ENCODE data around the gene ADAT3.
A peak's percentile ranks its signal among the peaks of the same experiment; 100 is the strongest.

Gene ADAT3

GRCh38 chr19:1936916-1937610 lies 31.9 kb downstream of the ADAT3 start:
- no peak for DNase-seq (ENCODE audit: low read depth in 2 of 2)

- DNase-seq (ENCODE audit: low read depth in 2 of 2) = no peak
Observed at GRCh38 chr19:1938071-1938470, 32.9 kb downstream of the ADAT3 start.

GRCh38 chr19:1941146-1942077 lies 36.2 kb downstream of the ADAT3 start, which contains the start of gene CSNK1G2:
Gene CSNK1G2 (plus strand): TSS chr19:1941172. CDS start chr19:1969773, 28,601 bp downstream.
- no peak for DNase-seq (ENCODE audit: low read depth in 2 of 2)

- DNase-seq (ENCODE audit: low read depth in 2 of 2) = peak in 1 of 2 experiments; percentile 14
Observed at GRCh38 chr19:1942078-1942933, 37.1 kb downstream of the ADAT3 start.

DNA sequence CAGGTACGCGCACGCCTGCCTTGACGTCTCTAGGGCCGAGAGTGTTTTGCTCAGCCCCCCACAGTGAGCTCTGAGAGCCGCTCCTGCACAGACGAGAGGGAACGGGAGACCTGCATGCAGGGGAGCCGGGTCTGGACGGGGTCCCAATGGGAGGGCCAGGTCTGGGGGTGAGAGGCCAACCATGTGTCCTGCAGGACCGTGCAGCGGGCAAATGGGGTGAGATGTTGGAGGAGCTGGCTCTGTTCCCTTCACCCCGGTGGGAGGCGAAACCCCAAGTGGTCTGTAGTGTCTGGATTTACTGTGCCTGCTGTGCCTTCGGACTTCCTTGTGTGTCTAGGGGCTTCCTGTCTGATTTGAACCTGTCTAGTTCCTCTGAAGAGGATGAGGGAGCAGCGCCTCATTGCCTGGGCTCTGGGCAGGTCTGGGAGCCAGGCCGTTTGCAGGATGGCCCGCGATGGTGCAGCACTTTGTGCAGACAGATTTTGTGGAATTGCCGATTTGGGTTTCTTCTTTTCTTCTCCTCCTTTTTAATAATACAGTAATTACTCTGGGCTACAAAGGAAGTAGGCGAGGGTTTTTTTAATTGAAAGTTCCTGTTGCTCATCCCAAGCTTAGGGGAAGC lies 37.8 kb downstream of the ADAT3 start:
- no peak for DNase-seq (ENCODE audit: low read depth in 2 of 2)

- no peak for DNase-seq (ENCODE audit: low read depth in 2 of 2)
Observed at GRCh38 chr19:1943661-1944087, 38.5 kb downstream of the ADAT3 start.

GRCh38 chr19:1944088-1944915 lies 39.1 kb downstream of the ADAT3 start:
- DNase-seq (ENCODE audit: low read depth in 2 of 2) = no peak

- no peak for DNase-seq (ENCODE audit: low read depth in 2 of 2)
Observed at GRCh38 chr19:1944916-1945561, 39.8 kb downstream of the ADAT3 start.

GRCh38 chr19:1945899-1946298 lies 40.7 kb downstream of the ADAT3 start:
- peak in 1 of 2 experiments; percentile 6 for DNase-seq (ENCODE audit: low read depth in 2 of 2)

DNA sequence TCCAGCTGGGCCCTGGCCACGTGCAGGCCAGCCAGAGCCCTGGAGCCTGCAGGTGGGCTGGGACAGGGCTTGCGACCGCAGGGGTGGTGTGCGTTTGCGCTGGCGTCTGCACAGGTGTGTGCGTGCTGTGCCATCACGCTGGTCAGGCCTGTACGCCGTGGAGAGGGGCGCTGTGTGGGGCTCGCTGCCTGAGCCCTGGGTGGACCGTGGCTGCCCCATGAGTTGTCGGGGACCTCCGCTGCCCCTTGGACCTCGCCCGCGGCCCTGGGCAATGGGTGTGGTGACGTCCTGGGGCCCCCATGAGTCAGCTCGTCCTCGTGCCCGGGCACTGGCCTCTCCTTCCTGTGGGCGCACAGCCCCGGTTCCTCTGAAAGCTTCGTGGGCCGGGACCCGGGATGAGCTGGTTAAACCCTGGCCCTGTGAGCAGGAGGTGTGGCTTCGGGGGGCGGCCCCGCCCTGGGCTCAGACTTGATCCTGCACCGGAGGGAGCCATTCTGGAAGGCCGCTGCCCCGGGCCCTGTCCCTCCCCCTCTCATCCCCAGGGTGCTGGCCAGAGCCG lies 42.5 kb downstream of the ADAT3 start:
- DNase-seq (ENCODE audit: low read depth in 2 of 2) = no peak

DNA sequence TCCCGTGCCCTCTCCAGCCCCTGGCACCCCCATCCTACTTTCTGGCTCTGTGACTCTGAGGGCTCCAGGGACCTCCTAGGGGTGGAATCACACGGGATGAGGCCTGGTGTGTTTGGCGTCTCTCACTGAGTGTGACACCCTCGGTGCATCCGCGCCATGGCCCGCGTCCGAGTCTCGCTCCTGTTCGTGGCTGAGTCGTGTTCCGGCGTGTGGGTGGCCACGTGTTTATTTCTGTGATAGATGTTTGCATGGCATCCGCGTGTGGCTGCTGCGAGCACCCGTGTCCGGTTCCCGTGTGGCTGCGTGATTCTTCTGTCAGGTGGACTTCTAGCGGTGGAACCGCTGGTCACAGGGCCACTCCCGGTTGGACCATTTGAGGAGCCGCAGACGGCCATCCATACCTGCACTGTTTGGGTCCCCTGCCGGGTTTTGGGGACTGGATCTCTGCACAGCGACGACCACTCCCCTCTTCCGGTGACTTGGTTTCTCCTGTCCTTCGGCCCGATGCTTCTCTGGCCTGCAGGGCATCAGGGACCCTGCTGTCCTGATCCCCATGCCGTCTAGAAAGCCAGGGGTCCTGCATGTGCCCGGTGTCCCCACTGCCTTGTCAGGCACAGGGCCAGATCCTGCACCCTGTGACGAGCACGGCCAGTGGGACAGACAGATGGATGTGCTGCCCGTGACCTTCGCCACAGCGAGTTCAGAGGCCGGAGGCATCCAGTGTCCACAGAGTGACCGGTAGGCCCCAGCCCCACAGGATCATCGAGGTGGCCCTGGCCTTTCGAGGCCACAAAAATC lies 44.3 kb downstream of the ADAT3 start:
- no peak for DNase-seq (ENCODE audit: low read depth in 2 of 2)

- DNase-seq (ENCODE audit: low read depth in 2 of 2) = no peak
Observed at GRCh38 chr19:1950640-1951039, 45.4 kb downstream of the ADAT3 start.

DNA sequence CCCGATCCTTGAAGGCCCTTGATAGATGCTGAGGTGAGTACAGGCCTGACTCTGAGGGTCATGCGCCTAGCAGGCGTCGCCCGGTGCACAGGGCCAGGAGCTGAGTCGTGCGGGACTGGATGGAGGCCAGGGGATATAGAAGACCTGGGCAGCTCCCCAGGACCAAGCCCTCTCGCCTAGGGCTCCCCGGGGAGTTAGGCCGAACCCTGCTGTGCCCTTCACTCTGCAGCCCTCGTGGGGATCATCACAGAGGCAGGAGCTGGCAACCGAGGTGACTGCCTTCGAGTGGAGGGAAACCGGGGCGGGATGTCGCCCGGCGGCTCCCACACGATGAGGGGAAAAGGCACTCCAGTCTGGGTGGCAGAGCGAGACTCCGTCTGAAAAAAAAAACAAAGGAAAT lies 47.4 kb downstream of the ADAT3 start:
- no peak for DNase-seq (ENCODE audit: low read depth in 2 of 2)

DNA sequence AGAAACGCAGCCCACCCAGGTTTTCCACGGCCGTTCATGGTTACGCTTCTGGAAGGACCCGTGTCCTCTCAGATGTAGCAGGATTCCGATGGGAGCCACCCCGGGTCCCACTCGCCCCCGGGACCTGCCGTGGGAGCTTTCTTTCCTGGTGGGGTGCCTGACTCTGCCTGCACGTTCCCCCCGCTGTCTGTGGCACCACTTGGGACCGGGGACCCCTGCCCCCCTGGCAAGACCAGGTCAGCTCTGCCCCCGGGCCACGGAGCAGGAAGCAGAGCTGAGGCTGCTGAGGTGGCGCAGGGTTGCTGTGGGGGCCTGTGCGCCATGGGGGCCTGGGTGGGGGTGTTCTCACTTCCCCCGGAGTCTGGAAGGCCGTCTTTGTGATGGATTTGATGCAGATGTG lies 47.8 kb downstream of the ADAT3 start:
- no peak for DNase-seq (ENCODE audit: low read depth in 2 of 2)

DNA sequence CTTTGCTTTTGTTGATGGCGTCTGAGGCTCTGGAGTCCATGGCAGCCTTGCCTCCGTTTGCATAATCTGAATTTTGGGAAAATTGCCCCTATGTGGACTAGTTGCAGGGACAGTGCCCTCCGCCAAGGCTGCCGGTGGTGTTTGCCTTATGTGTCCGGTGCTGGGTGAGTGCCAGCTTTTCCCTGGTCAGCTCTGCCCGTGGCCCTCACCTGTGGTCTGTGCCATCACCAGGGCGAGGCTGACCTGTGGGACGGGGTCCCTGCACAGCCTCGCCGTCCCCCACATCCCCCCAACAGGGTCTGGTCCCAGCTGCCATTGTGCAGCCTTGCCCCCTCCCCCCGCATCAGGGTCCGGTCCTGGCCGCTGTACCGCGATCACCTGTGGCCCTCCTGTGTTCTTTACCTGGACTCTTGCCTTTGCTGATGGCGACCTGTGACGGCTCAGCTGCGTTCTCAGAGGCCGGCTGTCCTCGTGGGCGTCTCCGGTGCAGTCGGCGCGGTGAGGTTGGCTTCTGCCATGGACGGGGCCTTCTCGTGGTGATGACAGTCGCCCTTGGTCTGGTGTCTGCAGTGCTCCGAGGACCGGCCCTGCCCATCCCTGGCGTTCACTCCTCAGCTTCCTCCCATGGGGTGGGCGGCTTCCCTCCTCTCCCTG lies 48.4 kb downstream of the ADAT3 start:
- DNase-seq (ENCODE audit: low read depth in 2 of 2) = no peak

- no peak for DNase-seq (ENCODE audit: low read depth in 2 of 2)
Observed at GRCh38 chr19:1954532-1954933, 49.3 kb downstream of the ADAT3 start.

DNA sequence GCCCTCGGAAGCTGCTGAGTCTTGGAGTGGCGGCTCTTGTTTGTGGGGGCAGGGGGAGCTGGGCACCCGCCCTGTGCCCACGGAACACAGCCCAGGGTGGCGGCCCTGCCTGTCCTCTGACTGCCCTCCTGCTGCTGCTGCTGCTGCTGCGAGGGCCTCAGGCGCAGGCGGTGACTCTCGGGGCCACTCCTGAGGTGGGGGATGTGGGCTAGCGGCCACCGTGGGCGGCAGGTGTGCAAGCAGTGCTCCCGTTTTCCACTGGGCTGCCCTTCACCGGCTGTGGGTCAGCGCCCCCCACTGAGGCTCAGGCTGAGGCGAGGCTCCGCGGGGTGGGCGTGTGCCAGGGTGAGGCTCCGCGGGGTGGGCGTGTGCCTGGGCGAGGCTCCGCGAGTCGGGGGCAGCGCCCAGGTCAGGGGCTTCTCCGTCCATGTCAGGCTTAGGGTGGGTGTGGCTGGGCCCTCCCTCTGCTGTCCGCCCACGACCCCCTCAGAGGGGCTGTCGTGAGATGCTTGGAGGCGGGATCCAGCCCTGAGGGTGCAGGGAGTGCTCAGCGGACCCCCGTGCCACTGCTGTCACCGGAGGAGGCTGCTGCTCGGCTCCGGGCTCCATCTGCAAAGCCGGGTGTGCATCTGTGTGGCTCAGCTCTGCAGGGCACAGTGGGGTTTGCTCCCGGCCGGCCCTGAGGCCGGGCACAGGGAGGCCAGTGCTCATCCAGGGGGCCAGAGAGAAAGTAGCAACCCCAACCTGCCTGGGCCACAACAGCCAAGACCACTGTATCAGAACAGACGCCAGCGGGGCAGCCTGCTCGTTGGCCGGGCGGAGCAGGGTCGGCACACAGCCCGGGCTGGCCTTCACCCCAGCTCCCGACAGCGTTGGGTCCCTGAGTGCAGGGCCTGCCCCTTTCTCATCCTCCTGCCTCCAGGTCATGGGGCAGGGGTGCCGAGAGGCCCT lies 50.2 kb downstream of the ADAT3 start:
- no peak for DNase-seq (ENCODE audit: low read depth in 2 of 2)

Measured in fibroblast of skin of left quadriceps (primary cell).